M059J (cell line): ENCODE measurements around the gene FRMD4A. TPM values are rescaled to one million over a fixed set of nuclear protein-coding genes. Genes with fewer than 3 reads are reported as not detected.

Source experiments
- DNase-seq: peaks from one replicate; pipeline ENCODE4 v3.0.0-alpha.2; 2012; ENCODE audit warnings: low read depth
- total RNA-seq: library from RNA; depleted of rRNA; stranded (reverse); fragments of >200 nt; shearing (Covaris generic); gene quantifications from 2 replicates; pipeline ENCODE4 v1.2.3, GENCODE V29; 2014

Gene FRMD4A
- total RNA-seq, 1 experiment from 2014 or later, result 10.8 TPM

DNA sequence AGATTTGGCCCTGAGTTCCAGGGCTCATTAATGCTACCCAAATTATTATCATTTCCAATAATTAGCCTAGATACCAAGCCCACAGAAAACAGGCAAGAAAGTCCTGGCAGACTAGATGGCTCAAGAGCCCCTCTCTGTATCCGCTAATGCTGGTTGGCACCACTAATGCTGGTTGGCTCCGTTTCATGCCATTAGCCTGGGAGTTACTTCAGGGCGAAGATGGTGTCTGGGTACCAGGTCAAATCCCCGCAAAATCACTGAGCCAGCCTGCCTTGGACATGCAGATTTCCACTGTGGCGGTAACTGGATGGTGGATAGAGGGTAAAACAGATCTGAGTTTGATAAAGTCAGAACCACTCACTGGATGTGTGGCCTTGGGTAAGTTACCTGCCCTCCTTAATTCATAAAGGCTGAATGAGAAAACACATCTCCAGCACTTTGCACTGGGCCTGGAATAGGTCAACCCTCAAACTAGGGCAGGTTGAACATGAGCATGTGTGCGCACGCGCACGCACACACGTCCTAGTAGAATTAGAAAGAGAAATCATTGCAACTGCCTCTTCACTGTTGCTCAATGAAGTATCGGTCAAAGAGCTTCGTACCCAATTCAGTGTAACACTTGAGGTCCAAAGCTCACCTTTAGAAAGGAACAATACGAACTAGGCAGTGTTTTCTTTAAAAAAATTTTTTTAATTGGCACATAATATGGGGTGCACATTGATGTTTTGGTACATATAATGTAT, 652.5 kb downstream of the FRMD4A start:
- no peak for DNase-seq

DNA sequence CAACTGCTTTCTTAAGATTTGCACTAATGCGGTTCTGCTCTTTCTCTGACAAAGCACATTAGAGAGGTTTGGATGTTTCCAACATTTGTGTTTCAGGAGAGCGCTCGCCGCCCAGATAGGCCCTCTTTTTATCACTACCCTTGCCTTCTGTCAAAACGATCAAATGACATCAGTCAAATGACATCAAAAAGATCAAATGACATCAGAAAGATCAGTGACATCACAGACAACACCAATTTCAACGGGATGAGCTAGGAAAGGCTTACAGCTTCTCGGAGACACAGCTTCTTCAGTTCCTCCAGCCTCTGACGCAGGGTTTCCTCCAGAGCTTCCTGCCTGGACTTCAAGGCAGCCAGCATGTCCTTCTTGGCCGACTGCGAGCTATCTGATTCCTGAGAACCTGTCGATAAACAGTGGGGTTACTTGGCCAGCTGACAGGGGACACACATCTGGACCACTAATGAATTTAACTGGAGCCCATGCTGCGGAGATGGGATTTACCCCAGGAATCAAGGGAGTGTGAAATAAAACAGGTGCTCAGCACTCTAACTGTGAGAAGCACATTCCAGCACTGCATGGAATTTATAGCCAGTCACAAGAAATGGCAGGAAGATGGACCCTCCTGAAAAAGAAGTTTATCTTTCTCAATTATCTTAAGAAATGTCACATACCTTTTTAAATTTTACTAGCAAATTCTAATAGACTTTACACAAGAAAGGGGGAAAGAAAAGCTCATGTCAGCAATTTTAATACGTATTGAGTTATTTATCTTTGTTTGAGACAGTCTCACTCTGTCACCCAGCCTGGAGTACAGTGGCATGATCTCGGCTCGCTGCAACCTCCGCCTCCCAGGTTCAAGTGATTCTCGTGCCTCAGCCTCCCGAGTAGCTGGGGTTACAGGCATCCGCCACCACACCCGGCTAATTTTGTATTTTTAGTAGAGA, 655.8 kb downstream of the FRMD4A start:
- no peak for DNase-seq

DNA sequence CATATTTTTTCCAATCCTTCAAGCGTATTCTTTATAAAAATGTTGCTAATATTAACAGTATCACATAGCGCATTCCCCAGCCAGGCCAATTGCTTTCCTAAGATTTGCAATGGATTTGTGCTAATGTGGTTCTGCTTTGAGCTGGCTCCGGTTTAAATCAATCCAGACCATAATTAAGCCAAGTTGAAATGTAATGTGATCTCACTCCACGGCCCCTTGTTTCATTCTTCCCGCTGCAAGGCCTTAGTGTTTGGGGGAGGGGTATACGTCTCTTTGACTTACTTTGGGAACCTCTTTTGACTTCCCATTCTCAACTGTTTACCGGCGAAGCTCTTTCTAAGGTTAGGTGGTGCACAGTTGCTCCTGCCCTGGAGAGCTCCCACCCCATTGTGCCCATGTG, 657.6 kb downstream of the FRMD4A start:
- DNase-seq, result no peak

DNA sequence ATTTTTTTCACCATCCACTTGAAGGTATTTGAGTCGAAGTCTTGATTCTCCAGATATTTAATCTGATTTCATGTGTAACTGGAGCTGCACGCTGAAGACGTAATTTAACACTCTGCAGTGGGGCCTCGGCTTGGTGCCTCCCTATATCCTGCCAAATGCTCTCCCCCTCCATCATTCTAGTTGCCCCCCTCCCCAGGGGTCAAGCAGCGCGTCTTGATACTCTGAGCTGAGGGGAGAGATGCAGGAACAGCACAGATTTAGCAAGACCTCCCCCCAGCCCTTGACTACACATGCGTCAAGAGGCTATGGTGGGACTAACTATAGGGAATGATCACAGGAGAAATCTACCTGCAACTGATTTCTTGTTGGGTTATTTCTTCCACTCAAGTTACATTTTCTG, 658.2 kb downstream of the FRMD4A start:
- no peak for DNase-seq

DNA sequence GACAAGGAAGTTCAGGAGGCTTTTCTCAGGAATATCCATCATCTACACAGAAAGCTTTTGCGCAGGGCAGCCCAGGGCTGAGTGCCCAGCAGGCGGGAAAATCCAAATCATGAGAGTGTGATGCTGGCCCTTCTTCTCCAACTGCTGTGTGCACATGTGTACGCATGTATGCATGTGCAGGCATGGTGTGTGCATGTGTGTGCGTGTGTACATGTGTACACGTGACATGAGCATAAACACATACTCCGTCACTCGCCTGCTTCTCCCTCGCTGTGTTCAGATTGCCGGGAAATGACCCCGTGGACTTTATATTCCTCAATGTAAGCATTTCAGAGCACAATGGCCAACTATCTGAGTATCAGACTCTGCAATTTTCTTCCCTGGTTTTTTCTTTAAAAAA, 658.8 kb downstream of the FRMD4A start:
- no peak for DNase-seq

DNA sequence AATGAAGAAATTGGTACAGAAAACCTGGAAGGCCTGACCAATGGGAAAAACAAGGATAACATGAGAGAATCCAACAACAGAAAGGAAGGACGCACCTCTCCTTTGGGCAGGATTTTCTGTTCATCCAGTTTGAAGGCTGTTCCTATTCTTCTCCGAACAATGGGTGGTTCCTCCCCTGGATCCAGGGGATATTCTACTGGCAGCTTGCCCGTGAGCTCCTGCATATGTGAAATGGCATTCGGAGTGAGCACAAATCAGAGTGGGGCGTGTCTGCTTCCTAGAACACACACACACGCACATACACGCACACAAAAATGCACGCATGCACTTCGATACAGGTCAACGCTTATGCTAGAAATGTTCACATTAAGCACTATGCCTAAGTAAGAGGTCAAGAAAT, 660.4 kb downstream of the FRMD4A start:
- DNase-seq, result no peak

DNA sequence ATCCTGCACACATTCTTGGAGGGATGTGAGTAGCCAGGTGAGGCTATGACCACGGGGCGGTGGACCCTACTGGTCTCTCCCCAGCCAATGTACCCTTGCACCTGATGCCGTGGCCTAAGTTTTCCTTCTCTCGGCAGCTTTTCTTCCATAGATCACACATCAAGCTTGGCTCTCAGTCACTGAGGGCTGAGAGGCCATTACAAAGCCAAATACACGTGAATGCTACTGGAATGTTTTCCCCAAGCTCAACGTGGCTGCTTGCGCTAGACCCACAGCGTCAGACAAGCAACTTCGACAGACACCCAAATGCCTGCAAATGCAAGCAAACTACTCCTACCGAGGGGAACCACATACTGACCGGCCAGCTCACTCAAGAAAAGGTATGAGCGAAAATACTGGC, 660.8 kb downstream of the FRMD4A start:
- DNase-seq, result no peak

DNA sequence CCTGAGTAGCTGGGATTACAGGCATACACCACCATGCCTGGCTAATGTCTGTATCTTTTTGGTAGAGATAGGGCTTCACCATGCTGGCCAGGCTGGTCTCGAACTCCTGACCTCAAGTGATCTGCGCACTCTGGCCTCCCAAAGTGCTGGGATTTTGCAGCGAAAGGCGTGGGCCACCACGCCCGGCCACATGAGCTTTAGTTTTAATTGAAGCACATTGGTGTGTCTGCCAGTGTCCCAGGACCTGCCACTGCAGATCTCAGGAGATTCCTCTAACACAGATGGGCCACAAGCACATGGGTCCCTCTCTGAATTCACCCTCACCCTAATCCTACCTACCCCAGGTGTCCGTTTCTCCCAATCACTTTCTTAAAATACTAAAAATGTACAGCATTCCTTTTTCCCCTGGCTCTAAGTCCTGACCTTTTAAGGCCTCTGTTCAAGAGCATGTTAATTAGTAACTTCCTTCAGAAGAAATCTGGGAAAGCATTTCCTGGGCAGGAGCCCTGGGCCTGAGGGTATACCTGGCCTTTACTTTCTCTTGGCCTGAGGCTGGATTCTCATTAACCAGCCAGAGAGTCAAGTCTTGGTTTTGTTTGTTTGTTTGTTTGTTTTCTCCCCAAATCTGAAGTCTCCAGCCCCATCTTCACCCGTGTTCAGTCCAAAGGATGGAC, 661.4 kb downstream of the FRMD4A start:
- no peak for DNase-seq

DNA sequence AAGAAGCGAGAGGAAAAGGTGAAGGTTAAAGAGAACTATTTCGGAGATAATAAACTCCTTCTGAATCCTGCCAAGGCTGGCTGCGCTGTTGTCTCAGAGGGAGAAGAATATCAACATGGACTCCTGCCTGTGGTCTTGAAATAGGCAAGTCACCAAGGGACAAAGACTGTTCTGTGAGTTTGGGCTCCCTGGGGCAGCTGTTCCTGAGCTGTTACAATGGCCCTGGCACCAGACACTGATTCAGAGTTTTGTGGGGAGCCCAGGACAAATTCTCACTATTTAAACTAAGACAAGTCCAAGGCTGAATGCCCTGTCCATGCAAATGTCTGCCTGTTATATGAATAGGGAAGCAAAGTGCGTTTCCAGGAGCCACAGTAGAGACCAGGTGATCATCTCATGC, 662.6 kb downstream of the FRMD4A start:
- DNase-seq, result no peak

DNA sequence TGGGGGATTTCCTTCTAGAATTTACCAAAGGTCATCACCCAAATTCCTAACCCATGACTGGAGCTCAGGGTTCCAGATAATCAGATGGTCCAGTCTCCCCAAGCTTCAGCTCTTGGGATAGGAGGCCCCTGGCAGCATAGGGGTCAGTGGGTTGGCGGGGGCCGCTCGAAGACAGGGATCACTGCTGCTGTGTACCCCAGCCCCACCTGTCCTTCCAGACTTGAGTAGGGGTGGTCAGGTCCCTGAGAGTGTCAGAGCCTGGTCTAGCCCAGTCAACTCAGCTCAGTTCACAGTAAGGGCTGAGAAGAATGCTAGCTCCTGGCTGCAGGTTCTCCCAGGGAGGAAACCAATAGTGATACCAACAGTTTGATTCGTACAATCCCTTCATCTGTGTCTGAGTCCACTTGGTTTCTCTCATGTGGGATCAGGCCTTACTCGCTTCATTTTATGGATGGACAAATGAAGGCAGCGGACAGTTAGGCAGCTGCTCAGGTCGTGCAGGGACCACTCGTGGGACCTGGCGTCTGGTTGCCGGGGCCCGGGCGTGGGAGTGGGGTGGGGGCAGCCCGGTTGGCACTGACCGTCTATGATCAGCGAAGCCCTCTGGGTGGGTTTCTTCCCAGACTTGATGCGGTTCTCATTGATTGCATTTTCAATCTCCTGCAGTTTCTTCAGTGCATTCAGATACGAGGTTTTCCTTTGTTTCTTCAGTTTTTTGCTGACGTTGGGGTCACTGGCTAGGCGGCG, 665.0 kb downstream of the FRMD4A start:
- no peak for DNase-seq

DNA sequence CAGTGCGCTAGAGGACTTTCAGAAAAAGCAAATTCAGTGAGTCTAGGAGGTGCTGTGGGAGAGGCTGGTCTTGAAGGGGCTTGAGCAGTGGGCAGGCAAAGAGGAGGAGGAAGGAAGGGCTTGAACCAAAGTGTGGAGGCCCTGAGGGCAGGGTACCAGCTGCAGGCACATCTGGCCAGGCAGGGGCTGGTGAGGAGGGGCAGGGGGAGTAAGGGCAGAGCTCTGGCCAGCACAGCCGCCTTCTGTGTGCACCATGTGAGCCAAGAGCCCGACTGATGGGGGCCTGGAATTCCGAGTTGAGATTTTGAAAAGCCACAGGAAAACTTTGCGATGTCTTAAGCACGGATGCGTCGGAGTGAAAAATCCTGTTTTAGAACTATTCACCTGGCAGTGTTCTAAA, 669.5 kb downstream of the FRMD4A start:
- no peak for DNase-seq

DNA sequence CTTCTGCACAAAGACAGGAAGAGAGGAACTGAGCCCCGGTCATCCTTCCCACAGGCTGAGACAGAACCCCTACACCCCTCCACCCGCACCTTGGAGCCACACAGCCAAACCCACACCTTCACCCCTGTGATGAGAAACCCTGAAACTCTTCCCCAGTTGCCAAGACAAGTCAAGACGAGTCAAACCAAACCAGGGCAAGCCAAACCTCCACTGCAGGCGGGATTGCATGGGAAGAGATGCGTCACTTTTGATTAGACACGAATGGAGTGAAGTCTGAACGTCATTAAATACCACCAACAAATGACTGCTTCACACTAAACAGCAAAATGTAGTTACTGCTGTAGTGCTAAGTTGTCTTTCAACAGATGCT, 670.2 kb downstream of the FRMD4A start:
- DNase-seq, result peak; percentile 8

DNA sequence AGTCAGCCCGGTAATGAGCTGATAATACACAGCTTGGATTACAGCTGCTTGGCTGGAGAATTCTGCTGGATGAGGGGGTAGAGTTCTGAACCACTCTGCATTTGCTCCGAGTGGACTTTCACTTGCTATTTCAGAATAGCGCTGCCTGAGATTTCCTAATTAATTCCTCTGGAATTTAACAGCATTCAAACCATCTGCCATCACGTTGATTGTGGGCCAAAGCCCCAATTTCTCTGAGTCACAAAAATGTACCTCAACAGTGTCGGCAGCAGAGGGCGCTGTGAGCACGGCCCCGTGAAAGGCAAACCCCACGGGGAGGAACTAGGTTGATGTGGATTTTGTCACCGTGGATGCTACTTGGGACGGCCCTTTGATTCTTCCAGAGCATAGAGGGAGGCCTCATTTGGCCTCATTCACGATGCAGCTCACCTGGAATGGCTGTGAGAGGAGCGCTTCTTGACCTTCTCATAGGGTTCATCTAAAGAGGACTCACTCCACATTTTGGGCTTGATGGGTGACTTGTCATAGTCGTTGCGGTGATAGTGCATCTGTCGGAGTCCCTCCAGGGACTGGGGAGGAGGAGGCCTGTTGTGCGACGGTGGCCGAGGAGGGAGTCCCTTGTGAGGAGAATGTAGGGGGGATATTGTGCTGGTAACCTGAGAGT, 670.7 kb downstream of the FRMD4A start:
- peak; percentile 27 for DNase-seq

DNA sequence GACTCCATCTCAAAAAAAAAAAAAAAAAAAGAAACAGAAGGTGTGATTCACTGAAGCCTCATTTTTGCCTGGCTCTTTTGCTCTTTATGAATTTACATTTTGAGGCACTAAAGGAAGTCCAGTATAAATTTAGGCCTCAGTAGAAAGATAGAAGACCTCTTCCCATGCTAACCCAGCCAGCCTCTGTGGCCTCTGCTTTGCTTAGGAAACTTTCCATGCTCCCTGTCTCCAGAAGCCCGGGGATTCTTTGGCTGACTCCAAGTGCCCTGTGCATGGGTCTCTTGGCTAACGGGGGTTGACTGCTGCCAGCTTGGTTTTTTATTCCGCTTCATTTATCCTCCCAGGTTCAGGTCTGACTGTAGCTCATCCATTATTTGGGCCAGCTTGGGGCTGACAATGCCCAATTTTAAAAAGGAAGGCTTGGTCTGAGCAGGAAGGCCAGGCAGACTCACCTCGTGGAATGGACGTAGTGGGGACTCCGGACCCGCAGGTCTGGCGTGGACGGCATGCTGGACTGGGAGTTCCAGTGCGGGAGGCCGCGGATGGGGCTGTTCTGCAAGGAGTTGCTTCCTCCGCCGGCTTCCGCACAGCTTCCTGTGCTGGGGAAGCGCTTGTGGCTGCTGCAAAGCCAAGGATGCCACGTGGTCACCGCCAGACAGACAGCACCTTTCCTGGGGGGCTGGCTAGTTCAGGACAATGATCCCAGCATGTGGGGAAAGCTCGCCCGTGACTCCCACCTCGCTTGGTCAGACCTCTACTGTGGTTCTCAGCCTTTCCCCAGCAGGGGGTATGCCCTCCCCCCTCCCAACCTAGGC, 671.6 kb downstream of the FRMD4A start:
- no peak for DNase-seq

DNA sequence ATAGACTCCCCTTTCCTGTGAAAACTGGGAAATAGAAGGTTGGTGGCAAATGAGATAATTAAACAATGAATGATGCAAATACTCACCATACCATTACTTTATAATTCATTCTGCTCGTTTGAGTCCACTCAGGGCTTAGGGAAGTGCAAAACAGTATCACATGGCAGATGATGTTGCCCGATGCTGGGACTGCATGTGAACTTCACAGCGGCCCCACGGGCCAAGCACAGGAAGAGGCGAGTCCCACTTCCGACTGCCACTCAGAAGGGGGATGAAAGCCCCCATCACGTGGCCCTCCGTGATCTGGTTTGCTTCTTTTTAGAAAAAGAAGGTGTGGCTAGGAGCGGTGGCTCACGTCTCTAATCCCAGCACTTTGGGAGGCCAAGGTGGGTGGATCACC, 672.5 kb downstream of the FRMD4A start:
- no peak for DNase-seq

DNA sequence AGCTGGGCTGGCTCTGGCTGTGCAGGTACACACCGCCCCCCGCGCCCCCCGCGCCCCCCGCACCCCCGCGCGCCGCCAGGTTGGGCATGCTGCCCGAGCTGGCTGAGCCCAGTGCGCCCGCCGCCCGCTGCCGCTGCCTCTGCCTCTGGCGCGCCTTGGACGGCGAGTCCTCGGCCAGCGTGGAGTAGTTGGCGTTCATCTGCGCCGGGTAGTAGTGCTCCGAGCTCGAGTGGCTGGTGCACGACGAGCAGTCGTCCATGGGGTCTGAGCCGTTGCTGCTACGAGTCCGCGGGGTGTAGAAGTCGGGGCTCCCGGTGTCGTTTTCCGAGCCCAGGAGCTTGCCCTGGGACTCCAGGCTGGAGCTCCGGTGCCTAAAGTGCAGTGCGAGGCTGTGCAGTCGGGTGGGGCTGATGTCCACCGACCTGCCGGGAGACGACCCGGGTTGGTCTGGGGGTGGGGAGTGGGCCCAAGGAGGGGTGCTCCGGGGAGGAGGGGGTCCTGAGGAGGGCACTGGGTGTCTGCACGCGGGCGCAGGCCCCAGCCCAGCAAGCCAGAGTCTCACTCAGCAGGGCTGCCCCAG, 673.5 kb downstream of the FRMD4A start:
- no peak for DNase-seq

DNA sequence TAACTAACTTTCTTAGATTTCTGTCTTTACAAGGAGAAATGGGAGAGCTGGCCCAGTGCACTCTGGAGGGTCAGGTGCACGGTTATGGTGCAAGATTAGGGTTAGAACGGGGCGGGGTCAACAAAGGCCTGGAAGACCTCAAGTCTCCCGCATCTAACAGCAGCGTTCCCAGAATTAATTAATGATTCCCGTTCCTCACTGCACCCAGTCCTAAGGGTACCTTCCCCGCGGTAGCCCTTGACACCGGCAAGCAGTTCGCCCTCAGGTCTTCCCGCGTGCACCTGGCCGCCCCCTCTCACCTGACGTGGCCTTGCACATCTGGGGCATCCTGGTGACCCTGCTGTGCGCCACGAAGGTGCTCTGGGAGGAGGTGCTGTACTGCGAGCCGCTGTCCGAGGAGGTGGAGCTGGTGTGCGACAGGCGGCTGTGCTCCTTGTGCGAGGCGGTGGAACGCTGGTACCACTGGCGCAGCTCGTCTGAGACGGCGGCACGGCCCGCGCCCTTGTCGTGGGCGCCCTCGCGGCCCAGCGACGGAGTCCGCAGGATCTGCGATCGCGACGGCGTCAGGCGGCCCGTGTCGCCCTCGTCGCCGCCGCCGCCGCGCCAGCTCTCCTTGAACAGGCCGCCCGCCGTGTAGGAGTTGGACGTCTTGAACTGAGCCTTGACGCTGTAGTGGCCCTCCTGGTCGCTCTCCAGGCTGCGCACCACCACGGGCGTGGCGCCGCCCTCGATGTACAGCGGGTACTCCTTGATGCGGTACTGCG, 674.2 kb downstream of the FRMD4A start:
- no peak for DNase-seq

DNA sequence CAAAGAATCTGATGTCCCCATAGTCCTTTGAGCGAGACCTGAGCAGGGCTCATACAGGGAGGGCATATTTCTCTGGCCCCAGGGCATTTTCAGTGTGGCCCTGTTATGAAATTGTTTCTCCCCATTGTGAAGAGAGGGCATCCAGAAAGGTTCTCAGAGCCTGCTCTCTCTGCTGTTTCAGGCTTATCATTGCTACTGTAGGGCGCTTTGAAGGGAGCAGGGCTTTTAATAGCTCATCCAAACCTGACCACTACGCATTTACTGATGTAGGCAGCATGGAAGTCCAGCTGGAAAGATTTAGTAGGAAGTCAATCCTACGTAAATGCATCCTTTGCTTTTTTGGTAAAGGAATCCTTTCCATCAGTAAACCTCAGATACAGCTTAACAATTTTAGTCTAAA, 675.9 kb downstream of the FRMD4A start:
- no peak for DNase-seq

DNA sequence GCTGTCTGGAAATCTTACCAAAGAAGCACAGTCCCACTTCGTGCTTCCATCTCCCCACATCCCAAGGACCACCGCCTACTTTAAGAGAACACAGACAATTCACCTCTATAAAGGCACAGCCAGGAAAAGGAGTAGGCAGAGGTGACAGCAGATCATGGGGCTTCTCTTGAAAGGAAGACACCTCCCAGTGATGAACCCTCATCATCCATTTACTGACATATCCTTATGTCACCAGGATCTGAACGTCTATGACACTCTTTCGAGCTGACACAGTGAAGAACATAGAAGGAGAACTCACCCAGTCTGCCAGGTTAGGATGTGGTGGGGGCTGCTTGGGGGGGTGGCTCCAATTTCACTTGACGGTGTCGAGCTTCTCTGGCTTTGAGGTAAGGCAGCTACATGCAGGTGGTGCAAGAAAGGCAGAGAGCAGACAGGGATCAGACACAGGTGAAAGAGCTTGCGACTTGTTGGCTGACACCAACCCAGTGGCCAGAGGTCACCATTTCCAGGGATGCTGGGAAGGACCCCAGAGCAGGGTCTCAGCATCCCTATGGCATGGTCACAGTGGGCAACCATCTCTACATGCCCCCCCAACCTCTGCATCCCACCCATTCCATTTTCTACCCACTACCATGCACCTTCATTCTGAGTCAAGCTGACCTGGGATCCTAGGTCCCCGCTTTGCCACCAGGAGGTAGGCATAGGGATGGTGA, 676.5 kb downstream of the FRMD4A start:
- DNase-seq, result no peak
